Astrocyte (in vitro differentiated cells and primary cell): ENCODE data around the gene FBN1.

Experiments used
- EZH2 ChIP-seq: IDR thresholded peaks from 2 replicates; pipeline ENCODE4 v1.6.1; 2012; ENCODE audit warnings: mild to moderate bottlenecking, low read length, inconsistent platforms; ENCODE audit not compliant: insufficient read depth
- TF ChIP-seq, protein P1 (sequence below): IDR thresholded peaks from 2 replicates; pipeline ENCODE4 v1.5.1; 2011; ENCODE audit warnings: low read depth, mild to moderate bottlenecking, inconsistent platforms, low read length, moderate library complexity; ENCODE audit not compliant: insufficient read depth

GRCh38 chr15:48388016-48388851 is 257.3 kb downstream of the FBN1 start:
- TF ChIP-seq, protein P1, sequence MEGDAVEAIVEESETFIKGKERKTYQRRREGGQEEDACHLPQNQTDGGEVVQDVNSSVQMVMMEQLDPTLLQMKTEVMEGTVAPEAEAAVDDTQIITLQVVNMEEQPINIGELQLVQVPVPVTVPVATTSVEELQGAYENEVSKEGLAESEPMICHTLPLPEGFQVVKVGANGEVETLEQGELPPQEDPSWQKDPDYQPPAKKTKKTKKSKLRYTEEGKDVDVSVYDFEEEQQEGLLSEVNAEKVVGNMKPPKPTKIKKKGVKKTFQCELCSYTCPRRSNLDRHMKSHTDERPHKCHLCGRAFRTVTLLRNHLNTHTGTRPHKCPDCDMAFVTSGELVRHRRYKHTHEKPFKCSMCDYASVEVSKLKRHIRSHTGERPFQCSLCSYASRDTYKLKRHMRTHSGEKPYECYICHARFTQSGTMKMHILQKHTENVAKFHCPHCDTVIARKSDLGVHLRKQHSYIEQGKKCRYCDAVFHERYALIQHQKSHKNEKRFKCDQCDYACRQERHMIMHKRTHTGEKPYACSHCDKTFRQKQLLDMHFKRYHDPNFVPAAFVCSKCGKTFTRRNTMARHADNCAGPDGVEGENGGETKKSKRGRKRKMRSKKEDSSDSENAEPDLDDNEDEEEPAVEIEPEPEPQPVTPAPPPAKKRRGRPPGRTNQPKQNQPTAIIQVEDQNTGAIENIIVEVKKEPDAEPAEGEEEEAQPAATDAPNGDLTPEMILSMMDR = no peak
- no peak for TF ChIP-seq EZH2
